ELR (cell line): ENCODE results near the gene NLE1.
"Not testable (repeated sequence)": the region's sequence is repeated elsewhere in the genome, so short reads cannot be mapped to it uniquely, and the experiment has no call there.

Experiments used
- DNase-seq: peaks from one replicate; pipeline ENCODE4 v3.0.0-alpha.2; 2015; ENCODE audit warnings: low read depth

Gene NLE1

DNA sequence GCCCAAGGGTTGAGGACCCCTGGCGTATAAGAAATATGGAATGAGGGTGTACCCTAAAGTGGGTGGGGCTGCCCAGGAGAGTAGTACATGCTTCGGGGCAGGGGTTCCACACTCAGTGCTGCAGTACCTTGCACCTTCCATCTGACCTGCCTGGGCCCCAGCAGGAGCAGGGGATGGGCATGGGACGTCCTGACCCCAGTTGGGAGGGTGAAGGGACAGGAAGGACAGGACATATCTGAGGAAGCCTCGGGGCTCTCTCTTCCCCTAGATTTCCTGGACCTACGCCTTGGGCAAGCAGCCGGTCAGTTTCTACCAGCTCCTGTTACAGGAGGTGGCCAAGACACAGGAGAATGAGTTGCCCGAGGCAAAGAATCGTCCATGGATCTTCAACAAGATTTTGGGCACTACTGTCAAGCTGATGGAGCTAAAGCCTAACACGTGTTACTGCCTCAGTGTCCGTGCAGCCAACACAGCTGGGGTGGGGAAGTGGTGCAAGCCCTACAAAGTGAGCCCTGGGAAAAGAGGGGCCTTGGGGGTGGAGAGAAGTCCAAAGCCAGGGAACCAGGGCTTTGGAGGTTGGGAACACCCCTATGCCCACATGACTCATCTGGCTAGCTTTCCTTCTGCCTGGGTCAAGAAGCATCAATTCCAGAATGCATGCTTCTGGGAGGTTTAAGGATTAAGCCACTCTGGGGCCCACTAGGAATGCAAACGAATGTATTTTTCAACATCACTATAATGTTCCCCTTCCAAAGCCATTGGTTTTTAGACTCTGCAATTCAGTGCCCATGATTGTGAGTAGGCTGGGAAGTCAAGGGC lies 12.7 kb downstream of the NLE1 start:
- DNase-seq, result peak; percentile 27

DNA sequence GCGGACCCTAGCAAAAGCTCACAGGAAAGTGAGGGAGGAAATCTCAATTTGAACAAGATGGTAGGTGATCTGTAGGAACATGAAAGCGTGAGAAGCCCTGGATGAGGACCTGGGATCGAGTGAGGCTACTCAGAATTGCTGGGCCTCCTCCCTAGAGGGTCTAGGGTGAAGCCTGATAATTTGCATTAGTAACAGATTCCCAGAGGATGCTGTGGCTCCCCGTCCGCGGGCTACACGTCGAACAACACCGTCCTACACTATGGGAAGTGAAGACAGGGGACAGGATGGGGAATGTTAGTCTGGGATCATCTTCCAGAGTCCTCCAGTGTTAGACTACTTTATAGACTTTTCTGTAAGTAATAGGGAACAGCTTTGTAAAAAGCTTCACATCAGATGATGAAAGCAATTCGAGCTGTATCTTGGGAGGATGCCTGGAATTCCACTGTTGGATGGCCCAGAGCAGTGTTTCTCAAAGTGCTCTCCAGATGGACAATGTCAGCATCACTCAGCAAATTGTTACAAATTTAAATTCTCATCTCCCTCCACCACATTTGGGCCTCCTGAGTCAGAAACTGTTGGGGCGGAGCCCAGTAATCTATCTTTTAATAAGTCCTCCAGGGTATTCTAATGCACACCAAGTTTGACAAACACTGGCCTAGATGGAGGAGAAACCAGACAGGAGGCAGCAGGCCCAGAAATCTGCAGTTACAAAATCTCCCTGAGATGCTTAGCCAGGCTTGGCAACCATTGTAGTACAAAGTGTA lies 14.2 kb downstream of the NLE1 start:
- no peak for DNase-seq

DNA sequence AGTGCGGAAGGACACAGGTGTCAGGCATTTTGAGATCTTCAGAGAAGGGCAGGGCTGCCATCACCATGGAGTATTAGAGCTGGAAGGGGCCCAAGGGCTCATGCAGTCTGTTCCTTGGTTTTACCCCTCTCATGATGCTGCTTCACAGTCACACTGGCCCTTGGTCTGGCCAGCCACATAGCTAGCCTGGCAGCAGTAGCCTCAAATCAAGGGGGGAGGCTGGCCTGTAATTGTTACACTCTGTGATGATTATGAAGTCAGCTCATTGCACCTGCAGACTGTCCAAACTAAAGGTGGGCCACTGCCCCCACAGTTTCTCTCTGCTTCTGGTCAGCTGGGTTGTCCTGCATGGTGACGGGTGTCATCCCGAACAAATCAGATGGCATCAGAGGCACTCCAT lies 20.8 kb downstream of the NLE1 start, which contains the start of gene FNDC8:
TSS of gene FNDC8 (plus strand) at position 301 of the 400 bp plus-strand sequence. CDS start at position 380, 79 bp downstream.
- no peak for DNase-seq

DNA sequence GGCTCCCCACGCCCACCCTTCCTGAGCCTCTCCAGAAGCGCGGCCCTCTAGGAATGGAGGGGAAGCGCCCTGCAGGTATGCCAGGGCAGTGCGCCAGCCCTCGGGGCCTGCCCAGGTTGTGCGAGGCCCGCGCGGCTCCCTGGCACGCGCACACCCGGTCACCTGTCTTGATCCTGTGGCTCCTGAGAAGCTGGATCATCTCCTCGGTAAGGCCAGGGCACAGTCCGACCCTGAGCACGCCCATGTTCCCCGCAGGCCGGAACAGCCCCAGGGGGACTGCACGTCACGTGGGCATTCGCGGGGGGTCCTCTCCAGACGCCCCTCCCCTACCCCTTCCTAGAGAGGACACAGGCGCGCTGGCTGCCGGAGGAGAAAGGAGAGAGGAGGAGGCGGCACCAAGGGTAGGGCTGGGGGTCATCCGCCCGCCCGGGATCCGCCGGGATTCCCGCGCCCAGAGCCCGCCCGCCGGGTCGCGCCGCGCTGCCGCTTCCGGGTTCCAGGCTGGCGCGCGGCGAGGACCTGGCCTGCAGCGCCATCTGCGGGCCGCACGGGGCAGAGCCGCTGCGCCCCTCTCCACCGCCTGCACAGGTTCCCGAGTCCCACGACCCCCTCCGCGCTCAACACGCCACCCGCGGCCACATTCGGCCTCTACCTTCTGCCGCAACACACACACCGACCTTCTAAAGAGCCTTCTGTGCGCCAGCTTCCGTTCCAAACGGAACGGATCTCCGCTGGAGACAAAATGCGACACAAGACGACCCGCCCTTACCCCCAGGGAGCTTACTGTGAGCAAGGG lies 22.5 kb downstream of the NLE1 start, which contains the start of gene RAD51D:
TSS of gene RAD51D (minus strand) at position 491 of the 796 bp plus-strand sequence. CDS start at position 244, 247 bp downstream.
- DNase-seq, result peak; percentile 80

DNA sequence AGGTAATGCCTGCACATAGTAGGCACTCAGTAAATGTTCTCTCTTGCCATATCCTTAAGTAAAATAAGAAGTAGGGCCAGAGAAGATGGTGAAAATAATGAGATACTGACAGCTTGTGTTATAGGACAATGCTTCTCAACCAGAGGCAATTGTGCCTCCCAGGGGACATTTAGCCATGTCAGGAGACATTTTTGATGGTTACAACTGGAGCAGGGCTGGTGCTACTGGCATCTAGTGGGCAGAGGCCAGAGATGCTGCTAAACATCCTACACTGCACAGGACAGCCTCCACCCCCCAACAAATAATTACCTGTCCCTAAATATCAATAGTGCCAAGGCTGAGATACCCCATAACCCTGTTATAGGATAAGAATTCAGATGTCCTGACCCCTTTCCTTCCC lies 24.1 kb downstream of the NLE1 start:
- DNase-seq, result peak; percentile 55

DNA sequence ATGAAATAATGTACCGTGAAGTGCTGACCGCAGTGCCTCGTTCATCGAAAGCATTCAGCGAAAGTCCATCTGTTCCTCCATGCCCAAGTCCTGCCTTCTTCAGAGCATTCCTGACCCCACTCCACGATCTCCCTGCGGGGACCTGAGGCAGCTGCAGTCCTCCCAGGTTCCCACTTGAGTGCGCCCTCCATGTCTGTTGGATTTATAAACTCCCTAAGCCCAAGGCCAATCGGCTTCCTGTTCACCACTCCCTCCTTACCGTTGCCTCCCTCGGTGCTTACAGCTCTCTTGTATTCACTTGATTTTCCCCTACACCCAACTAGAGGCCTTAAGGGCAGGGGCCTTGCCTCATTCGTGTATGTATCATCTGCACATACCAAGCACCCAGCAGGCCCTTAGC lies 25.3 kb downstream of the NLE1 start:
- no peak for DNase-seq

DNA sequence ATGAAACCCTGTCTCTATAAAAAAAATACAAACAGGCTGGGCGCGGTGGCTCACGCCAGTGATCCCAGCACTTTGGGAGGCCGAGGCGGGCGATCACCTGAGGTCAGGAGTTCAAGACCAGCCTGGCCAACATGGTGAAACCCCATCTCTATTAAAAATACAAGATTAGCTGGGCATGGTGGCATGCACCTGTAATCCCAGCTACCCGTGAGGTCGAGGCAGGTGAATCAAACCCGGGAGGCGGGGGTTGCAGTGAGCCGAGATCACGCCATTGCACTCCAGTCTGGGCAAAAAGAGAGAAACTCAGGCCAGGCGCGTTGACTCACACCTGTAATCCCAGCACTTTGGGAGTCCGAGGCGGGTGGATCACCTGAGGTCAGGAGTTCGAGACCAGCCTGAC lies 31.3 kb downstream of the NLE1 start:
- not testable (repeated sequence) for DNase-seq

DNA sequence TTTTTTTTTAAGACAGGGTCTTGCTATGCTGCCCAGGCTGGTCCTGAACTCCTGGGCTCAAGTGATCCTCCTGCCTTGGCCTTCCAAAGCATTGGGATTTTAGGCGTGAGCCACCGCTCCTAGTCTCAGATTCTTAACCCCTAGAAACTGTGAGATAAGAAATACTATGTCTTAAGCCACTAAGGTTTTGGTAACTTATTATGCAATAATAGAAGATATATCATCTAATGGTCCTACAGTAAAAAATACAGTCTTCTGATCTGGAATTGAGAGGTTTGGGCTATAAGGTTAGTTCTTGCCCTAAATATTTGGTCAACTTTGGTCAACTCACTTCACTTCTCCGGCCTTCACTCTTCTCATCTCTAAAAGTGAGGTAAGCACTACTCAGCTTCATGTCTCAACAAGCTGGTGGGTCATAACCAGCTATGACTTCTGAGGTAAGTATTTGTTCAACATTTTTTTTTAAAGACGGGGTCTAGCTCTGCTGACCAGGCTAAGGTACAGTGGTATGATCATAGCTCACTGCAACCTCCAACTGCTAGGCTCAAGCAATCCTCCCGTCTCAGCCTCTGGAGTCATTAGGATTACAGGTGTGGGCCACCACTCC lies 37.2 kb downstream of the NLE1 start:
- DNase-seq, result no peak

DNA sequence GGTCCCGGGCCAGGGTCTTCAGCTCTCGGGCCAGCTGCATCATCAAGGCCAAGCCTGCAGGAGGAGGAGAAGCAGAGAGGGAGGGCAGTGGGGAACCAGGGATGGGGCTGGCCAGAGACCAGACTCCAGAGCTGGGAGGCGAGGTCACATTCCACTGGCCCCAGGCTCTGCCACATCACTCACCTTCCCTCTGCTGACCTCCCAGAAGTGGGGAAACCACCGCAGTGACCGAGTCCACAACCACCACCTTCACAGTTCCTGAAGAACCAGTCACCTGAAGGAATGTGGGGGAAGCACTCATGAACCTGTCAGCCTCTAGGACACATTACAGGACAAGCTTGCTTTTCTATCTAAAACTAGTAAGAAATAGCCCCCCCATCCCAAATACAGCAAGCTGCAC lies 38.8 kb downstream of the NLE1 start:
- DNase-seq, result no peak

DNA sequence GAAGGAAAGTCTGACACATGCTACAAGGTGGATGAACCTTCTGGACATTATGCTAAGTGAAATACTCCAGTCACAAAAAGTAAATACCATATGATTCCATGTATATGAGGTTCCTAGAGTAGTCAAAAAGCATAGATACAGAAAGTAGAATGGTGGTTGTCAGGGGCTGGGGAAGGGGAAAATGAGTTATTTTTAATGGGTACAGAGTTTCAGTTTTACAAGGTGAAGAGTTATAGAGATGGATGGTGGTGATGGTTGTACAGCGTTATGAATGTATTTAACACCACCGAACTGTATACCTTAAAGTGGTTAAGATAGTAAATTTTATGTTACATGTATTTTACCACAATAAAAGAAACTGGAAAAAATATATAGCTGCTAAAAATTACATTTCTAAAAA lies 40.4 kb downstream of the NLE1 start:
- DNase-seq, result no peak

DNA sequence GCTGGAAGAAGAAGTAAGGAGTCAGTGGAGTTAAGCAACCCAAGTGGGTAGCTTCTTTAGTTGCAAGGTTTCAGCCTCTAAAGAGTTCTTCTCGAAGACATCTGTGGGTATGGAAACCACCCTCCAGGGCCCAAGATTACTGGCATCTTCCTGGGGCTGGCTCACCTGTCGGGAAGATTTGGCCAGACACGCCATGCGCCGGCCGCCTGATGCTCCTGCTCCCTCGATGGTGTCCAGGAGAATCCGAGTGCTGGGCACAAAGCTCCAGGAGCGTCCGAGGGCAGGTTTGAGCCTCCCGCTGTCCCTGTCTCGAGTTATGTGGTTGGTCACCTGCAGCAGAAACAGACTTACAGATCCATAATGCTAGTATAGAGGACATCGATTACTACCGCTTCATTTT lies 41.1 kb downstream of the NLE1 start:
- DNase-seq, result no peak

DNA sequence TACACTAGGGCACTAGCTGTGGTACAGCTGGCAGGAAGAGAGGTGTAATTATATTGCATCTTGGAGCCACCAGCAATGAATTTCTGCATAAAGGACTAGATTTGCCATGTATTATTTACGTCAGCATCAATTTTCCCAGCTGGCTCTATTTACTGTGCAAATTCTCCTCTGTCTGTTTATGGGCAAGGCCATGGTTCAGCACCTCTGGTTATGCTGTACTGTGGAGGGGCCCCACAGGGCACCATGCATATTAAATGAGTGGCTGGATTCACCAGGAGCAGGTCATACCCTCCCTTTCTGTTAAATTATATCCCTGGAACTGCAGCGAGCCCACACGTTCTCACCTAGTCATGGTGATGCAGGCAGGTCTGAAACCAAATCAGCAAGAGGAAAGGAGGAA lies 42.2 kb downstream of the NLE1 start:
- no peak for DNase-seq

DNA sequence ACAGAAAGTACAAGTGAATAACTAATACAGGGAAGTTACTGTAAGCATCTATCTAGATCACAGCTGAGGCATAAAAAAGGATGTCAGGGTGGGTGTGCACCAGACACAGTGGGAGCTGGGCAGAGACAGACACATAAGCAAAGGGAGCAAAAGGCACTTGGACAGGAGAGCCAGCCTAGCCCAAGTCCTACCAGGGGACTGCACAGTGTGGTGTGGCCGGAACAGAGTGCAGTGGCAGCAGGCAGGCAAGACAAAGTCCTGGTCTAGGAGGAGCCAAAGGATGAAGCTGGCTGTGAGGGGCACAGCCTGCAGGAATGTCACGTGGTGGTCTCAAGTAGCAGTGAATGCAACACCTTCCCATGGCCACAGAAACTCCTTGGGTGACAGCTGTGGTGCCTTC lies 44.3 kb downstream of the NLE1 start:
- no peak for DNase-seq

DNA sequence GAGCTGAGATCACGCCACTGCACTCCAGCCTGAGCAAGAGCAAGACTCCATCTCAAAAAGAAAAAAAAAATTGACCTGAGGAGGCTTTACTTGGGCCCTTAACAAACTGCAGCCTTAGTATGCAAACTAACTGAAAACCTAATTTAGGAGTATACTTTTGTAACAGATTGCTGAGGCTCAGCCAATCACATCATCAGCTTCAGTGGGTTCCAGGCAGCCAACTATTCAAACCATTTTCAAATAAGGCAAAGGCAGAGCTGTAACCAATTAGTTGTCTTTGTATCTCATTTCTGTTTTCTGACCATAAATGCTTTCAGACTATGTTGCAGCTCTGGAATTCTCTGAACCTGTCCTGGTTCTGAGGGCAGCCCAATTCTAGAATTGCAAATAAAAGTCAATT lies 46.4 kb downstream of the NLE1 start:
- no peak for DNase-seq

DNA sequence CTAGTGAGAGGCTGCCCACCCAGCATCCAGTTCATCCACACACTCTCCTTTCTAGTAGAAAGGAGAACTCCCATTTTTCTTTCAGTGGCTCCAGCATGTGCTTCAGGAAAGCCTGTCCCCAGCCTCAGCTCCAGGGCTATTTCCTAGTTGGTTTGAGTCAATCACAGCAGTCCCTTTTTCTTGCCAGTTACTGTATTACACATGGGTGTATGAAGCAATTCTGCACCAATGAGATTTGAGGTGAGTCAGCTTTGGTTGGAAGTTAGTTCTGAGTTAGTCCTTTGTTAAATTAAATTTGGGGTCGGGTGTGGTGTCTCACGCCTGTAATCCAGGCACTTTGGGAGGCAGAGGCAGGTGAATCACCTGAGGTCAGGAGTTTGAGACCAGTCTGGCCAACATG lies 47.2 kb downstream of the NLE1 start:
- DNase-seq, result peak; percentile 92

DNA sequence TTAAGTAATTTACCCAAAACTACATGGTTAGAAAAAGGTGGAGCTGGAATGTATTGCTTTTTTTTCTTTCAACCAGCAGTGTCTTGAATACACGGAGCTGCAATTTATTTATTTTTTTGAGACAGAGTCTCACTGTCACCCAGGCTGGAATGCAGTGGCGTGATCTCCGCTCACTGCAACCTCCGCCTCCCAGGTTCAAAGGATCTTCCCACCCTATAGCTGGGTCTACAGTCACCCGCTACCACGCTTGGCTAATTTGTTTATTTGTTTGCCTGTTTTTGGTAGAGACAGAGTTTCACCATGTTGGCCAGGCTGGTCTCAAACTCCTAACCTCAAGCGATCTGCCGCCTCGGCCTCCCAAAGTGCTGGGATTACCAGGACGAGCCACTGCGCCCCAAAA lies 51.4 kb downstream of the NLE1 start:
- DNase-seq, result not testable (repeated sequence)

DNA sequence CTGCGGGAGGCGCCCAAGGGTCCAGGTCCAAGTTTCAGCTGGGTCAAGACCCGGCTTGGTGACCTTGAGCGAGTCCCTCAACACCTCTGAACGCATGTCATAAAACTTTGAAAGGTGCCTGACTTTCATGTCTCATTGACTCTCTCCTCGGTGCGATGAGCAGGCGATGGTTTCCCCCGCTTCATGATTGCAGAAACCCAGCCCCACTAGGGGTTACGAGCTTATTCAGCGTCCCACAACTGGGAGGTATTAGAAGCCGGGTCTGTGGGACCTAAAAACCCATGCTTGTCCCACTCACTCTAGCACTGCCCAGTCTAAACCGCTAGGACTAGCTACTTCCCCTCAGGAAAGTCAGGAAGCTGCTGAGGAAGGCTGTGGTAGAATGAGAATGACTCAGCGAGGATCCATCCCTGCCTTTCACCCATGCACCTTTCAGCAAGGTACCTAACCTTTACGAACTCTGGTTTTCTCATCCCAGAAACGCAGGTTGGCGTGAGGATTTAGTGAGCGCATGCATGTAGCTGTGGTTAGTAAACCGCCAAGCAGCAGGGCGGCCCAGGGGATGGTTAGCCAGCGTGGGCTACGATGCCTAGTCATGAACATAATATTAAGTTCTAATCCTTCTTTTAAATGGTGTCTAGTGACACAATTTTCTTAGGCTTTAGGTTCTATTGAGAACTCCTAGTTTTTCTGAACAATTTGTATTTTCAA lies 52.4 kb downstream of the NLE1 start:
- peak; percentile 87 for DNase-seq

DNA sequence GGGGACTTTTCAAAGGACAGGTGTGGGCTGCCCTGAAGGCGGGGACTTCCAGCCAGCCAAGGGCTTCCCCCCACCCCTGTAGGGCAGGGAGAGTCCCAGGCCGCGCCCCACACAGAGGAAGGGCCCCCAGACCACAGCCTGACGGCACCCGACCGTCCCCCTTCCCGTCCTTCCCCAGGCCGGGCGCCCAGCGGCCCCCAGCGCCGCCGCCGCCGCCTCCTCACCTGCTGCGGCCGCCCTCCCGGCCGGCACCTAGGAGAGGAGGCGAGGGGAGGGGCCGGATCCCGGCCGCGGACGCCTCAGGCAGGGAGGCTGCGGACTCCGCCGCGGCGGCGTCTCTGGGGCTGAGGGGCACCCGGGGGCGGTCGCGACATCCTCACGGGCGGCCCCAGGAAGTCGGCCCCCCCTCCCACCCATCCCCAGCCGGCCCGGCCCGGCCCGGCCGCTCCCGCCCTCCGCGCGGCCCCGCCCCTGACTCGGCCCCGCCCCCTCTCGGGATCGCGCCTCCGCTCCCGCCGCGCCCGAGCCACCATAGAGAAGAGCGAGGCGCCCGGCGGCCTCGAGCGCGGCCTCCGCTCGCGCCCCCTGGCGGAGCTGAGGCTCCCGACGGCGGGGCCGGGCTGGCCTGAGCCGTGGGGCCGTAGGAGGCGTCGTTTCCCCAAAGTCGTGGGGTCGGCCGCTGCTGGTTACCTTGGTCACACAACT lies 53.1 kb downstream of the NLE1 start:
- DNase-seq, result peak; percentile 88

DNA sequence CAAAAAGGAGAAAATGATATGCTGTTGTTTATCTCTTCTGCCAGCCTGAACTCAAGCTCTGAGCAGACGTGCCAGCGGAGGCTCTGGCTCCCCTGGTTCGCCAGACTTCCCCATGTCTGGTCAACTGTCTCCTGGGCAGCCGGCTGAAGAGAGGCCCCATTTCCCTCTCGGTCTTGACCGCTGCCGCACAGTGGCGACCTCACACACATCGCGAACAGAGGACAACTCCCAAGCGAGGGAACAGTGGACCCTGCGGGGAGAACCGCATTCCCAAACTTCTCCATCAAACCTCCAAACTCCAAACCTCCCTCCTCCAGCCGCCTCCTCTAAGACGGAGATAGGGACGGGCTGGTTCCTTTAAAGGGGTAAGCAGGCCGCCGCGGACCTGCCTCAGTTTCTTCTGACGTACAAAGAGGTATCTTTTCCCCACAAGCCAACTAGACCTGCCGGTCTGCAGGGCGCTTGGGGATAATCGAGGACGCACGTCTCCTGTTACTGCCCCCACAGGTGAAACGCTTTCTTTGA lies 53.7 kb downstream of the NLE1 start:
- peak; percentile 66 for DNase-seq

DNA sequence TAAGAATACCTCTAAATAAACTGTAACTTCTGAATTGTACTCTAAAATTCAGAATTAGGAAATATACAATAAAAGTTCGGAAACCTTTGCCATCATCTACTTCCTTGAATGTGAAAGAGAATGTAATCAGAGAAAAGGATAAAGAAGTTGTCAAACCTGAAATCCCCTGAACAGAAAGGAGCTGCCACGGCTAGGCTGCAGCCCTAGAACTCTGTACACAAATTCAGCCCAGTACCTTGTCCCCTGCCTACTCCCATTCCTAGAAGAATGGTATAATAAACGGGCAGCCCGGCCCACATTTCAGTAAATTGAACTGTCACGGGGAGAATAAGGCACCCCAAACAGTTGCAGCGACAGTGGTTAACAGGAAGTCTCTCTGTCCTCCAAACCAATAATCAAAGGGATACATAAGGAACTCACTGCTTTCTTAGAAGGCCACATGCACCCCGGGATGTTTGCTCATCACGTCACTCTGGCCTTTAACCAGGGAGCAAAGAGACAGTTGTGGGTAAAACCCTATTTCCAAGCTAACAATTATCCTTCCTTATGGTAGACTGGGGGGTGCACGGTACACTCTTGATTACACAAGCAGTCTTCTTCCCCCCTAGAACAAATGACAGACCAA lies 54.3 kb downstream of the NLE1 start:
- DNase-seq, result peak; percentile 61
